ENCODE data around the gene ITGB1BP1.
"Not testable (repeated sequence)": the region's sequence is repeated elsewhere in the genome, so short reads cannot be mapped to it uniquely, and the experiment has no call there.

Gene ITGB1BP1

DNA sequence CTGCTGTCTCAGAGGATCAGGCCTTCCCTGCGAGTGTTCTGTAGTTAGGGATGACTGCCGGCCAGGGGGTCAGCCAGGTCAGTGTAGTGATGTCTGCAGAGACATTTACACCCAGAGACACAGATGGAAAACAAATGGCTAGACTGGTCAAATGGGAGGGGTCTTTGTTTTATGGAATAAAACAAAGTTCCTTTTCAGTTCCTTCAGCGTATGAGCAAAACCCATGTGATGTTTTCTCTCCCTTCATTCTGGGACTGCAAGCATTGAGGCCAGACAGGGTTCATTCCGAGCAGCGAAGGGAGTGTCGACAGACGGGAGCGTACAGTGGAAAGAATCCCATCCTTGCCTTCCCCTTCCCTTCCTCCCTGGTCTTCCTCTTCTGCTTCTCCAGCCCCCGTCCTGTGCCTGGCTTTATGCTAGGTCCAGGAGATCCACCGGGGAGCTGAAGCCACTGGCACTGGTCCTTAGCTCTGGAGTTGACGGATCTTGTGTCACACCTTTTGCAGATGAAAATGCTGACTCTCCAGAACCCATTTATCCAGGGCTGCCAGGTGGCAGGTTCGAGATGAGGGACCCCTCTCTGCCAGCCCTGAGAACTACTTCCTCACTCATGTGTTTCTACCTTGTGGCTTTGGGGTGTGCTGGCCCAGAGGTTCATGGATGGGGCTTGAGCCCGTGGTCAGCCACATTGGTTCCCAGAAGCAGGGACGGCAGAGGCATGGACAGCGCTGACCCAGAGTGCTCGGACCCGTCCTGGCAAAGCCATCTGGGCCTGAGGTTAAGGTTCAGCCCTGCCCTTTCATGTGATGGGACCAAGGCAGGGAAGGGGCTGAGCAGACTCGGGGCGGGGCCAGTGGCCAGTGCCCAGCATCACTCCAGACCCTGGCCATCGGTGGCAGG is 24.2 kb downstream of the ITGB1BP1 start:
- DNase-seq = no peak

GRCh38 chr2:9398251-9398650 is 25.1 kb downstream of the ITGB1BP1 start:
- not testable (repeated sequence) for DNase-seq

- DNase-seq = no peak
Measured at GRCh38 chr2:9397201-9397600, 26.1 kb downstream of the ITGB1BP1 start.

DNA sequence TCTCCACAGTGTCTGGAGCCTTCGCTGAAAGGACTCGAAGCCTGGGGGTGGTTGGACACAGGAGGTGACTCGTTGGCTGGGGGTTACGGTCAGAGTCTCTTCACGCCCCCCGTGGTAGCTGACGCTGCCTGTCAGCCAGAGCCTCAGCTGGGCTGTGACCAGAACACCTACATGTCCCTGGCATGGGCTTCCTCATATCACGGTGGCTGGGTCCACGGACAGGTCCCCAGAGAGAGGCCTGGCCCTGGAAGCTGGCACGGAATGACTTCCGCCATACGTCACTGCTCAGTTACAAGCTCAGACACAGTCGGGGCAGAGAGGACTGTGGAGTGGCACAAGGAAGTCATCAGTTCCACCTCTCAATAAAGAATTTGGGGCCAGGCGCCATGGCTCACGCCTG is 28.5 kb downstream of the ITGB1BP1 start:
- DNase-seq = no peak

GRCh38 chr2:9392898-9393765 is 30.2 kb downstream of the ITGB1BP1 start:
- no peak for DNase-seq

DNA sequence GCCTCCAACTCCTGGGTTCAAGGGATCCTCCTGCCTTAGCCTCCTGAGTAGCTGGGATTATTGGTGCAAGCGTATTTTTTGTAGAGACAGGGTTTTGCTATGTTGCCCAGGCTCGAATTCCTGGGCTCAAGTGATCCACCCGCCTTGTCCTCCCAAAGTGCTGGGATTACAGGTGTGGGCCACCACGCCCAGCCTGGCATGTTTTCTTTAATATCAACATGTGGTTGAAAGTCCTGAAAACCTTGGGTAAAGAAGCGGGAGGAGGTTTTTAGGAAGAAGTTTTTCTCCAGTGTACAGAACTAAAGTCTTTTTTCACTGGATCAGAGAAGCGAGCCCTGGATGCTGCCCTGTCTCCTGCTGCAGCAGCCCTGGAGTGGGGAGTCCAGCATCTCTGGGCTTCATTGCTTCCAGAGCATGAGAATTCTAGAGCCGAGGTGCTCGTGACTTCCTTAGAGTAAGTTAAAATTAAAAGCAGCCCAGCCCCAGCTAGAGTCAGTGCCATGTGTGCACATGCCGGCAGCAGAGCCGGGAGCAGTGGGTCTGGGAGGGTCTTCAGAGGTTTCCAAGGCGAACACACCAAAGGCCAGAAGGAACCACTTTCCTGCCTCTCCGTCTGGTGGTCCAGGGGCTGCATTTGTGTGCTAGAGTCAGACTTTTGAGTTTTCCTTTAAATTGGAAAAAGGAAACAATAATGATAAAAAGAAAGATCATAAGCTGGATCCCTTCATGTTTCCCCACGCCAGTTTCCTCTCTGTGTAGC is 31.2 kb downstream of the ITGB1BP1 start:
- no peak for DNase-seq

GRCh38 chr2:9390991-9391390 is 32.3 kb downstream of the ITGB1BP1 start:
- DNase-seq = no peak

DNA sequence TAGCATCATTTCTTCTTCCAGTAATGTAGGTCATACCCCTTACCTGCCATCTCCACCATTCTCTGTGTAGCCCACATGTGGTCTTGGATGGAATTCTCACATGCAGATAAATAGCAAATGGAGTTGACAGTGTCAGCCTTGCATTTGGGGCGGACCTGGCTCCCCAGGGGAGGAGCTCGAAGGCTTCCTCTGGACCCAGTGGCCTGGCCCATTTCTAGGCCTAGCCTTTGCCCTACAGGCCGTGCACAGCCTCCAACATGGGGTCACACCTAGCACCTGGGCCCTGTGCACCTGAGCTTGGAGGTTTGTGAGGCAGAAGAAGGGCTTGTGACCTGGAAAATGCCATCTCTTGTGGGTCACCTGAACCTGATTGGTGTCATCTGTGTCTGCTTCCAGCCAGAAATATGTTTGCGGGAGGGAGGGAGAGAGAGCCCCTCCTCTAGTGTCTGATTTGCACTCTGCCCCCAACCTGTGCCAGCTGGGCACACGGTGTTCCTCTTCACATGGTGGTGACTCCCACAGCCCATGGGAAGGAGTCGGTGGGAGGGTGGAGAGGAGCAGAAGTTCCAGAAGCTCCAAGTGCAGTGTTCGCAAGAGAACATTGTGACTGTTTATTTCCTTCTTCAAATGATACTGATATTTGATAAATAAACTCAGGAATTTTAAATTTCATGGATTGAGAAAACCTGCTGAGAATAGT is 33.0 kb downstream of the ITGB1BP1 start:
- DNase-seq = no peak

GRCh38 chr2:9388950-9389911 is 34.1 kb downstream of the ITGB1BP1 start:
- no peak for DNase-seq

DNA sequence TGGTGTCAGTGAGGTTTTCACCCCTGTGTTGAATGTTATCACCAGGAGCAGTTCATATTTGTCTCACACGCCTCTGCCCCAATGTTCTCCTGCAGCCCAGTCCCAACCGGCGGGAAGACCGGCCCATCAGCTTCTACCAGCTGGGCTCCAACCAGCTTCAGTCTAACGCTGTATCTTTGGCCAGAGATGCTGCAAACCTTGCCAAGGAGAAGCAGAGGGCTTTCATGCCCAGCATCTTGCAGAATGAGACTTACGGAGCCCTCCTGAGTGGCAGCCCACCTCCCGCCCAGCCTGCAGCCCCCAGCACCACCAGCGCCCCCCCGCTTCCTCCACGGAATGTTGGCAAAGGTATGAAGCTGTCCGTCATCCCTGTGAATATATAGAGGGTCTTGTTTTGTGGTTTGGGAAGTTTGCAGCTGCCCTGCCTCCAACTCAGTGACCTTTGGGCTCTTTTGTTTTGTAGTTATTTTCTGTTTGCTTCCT is 35.1 kb downstream of the ITGB1BP1 start:
- no peak for DNase-seq

DNA sequence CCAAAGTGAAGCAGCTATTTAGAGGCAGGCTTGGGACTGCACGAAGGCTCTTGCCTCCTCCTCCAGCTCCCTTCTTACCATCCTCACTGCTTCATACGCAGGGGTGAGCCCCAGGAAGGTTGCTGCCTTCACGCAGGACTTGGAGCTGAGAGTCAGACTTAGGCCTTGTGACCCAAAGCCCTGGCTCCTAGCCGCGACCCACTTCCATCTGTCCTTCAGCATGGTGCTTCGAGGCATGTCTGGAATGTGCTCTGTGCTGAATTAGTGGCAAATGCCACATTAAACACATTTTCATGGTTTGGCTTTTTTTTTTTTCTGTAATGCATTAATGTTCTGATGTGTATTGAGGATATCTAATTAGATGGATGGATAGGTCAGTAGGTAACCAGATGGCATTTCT is 37.5 kb downstream of the ITGB1BP1 start:
- DNase-seq = no peak

GRCh38 chr2:9384521-9384920 is 38.8 kb downstream of the ITGB1BP1 start:
- no peak for DNase-seq

DNA sequence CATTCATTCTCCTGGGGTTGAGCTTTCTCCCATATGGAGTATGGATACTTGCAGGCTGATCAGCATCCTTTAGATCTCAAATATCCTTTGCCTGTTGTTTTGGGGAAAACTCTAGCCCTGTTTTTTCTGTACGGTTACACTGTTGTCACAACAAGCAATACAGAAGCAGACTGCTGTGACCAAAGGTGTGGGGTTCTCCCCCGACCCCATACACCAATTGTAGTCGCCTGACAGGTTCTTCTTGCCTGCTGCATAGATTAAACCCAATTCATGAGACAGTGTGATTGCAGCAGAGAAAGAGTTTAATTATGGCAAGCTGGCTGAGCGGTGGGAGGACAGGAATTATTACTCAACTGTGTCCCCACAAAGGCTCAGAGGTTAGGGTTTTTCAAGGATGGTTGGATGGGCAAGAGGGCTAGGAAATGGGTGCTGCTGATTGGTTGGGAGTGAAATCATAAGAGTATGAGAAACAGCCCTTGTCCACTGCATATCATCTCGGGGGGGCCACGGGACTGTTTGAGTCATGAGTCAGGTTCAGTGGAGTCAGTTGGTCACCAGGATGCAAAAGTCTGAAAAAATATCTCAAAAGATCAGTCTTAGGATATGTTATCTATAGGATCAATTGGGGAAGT is 40.6 kb downstream of the ITGB1BP1 start:
- DNase-seq = no peak

DNA sequence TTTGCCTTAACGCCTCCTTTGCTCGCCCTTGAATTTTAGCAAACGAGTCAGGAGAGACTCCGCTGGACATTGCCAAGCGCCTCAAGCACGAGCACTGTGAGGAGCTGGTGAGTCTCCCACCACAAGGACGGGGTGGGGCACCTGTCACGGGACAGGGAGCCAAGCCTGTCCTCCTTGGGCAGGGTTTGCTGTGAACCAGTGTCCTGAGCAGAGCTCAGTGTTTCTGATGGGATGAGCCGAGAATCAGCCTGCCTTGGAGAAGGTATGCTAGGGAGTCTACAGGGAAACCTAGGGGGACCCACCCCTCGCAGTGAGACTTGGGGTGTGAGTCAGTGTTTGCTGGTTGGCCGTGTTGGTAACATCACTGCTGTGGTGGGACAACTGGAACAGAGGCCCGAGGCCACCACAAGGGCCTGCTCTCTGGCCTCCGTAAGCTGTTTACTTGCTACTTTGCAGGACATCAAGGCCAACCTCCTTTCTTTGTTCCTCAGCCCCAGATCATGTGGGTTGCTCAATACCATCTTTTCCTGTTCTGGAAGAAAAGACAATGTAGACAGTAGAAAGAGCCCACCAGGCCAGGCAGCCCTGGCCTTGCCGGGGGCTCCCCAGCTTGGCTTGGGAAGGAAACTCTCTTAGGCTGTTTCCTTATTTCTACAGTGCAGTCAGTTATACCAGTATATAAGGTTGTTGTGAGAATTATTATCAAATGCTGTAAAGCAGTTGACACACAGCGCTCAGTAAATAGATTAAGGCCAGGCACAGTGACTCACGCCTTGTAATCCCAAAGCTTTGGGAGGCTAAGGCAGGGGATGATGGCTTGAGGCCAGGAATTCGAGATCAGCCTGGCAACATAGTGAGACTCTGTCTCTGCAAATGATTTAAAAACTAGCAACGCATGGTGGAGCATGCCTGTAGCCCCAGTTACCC is 42.4 kb downstream of the ITGB1BP1 start:
- DNase-seq = no peak

GRCh38 chr2:9379391-9379755 is 44.0 kb downstream of the ITGB1BP1 start:
- no peak for DNase-seq

- no peak for DNase-seq
Measured at GRCh38 chr2:9378433-9379390, 44.6 kb downstream of the ITGB1BP1 start.

DNA sequence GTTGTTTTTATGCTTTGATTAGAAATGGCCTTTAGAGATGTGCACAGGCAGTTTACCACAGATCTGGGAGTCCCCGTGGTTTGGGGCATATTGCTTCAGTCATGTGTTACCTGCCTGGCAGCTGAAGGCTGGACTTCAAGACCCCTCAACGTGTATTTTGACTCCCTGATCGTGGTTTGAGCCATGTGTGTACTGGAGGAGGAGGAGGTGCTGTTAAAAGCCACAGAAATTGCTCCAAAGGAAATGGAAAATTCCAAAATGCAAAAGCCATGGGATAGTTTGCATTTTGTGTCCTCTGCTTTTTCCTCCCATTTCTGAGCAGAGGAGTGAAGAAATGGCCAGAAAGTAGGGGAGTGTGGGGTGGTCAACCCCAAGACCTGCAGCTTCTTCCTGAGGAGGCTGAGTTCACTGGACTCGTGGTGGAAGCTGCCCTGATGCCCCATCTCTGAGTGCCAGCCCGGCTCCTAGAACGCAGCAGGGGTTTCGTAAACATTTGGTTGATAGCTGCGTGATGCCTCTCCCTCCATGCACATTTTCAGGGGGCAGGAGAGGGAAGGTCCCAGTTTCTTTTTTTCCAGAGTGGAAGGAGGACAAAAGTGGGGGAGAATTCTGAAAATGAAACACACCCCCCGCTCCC is 45.7 kb downstream of the ITGB1BP1 start:
- DNase-seq = no peak

Data from NCI-H187 (cell line).